Measurements from ENCODE around the gene ETS2.

DNA sequence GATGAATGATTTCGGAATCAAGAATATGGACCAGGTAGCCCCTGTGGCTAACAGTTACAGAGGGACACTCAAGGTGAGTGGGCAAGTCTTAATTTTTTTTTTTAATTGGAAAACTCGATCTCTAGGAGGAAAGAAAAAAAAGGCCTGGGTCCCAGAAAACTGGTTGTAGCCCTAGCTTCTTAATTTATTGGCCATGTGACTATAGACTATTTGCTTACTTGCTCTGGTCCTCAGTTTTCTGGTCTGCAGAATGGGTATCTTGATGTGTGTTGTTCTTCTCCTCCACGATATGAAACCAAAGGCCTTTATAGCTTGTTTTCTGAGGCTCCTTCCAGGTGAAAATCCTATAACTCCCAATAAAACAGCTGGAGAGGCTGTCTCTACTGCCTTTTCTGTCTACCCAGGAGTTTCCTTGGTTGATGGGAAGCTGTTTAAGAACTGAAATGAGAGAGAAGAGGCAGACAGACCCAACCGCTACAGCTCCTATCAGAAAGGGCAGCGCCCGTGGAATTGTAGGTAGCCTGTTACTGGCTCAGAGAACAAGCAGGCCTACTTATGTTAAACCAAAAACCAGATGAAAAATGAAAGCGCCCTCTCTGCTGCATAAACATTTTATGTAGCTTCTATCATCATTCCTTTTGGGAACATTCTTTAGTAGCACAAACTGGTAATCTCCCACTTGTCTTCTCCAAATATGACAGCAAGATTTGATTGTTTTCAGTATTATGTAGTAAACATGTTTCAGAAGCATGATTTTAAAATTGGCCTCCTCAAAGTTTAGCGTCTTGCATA is 4.5 kb downstream of the ETS2 start:
- TF ChIP-seq, protein P1, sequence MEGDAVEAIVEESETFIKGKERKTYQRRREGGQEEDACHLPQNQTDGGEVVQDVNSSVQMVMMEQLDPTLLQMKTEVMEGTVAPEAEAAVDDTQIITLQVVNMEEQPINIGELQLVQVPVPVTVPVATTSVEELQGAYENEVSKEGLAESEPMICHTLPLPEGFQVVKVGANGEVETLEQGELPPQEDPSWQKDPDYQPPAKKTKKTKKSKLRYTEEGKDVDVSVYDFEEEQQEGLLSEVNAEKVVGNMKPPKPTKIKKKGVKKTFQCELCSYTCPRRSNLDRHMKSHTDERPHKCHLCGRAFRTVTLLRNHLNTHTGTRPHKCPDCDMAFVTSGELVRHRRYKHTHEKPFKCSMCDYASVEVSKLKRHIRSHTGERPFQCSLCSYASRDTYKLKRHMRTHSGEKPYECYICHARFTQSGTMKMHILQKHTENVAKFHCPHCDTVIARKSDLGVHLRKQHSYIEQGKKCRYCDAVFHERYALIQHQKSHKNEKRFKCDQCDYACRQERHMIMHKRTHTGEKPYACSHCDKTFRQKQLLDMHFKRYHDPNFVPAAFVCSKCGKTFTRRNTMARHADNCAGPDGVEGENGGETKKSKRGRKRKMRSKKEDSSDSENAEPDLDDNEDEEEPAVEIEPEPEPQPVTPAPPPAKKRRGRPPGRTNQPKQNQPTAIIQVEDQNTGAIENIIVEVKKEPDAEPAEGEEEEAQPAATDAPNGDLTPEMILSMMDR (IDR thresholded peaks at IDR 0.05; ENCODE audit: insufficient read depth, low read length): no peak
- TF ChIP-seq GABPA (IDR thresholded peaks at IDR 0.05; ENCODE audit: low read depth): no peak
- TF ChIP-seq POLR2AphosphoS5 (IDR thresholded peaks at IDR 0.05; ENCODE audit: low read depth): no peak
- TF ChIP-seq REST (IDR thresholded peaks at IDR 0.05; ENCODE audit: insufficient replicate concordance, low read depth): no peak
